ENCODE measurements around the gene RPP40.

The RPP40 gene

DNA sequence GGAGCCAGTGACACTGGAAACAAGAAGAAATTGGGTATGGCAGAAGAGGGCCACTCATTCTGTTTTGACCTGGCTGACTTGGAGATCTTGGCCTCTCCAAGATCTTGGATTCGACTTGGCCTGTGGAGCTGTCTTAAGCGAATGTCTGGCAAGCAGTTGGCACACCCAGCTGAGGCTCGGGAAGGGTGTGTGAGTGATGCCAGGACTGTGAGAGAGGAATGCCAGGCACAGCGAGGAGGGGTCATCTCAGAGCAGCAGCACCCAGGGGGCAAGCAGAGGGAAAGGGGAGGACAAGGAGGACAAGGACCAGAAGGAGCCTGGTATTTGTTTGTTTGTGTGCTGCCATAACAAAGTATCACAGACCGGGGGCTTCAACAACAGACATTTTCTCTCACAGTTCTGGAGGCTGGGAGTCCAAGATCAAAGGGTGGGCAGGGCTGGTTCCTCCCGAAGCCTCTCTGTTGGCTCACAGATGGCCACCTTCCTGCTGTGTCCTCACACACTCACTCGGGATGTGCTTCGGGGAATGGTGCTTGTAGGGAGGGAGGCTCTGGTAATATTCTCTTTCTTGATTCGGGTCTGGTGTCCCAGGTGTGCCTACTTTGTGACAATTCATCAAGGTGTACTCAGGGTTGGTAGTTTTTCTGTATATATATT is 33.0 kb downstream of the RPP40 start:
- DNase-seq (ENCODE audit: low read depth in 2 of 2, low spot score in 1 of 2), result no peak

DNA sequence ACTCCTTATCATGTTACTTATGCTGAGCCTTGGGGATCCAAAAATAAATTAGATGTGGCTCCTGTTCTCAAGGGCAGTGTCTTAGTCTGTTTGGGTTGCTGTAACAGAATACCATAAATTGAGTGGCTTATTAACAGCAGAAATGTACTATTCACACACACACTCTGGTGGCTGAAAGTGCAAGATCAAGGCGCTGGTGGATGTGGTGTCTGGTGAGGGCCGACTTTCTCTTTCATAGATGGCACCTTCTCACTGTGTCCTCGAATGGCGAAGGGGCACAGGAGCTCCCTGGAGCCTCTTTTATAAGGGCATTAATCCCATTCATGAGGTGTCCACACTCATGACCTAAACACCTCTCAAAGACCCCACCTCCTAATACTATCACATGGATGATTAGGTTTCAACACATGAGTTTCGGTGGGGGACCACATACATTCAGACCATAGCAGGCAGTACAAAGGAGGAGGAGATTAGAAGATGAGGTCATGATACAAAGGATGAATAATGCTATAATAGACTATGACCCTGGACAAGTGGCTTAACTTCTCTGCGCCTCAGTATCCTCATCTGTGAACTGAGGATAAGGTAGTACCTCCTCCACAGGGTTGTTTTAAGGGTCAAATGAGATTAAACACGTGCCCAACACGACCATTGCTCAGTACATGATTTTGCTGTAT is 34.1 kb downstream of the RPP40 start:
- no peak for DNase-seq (ENCODE audit: low read depth in 2 of 2, low spot score in 1 of 2)

DNA sequence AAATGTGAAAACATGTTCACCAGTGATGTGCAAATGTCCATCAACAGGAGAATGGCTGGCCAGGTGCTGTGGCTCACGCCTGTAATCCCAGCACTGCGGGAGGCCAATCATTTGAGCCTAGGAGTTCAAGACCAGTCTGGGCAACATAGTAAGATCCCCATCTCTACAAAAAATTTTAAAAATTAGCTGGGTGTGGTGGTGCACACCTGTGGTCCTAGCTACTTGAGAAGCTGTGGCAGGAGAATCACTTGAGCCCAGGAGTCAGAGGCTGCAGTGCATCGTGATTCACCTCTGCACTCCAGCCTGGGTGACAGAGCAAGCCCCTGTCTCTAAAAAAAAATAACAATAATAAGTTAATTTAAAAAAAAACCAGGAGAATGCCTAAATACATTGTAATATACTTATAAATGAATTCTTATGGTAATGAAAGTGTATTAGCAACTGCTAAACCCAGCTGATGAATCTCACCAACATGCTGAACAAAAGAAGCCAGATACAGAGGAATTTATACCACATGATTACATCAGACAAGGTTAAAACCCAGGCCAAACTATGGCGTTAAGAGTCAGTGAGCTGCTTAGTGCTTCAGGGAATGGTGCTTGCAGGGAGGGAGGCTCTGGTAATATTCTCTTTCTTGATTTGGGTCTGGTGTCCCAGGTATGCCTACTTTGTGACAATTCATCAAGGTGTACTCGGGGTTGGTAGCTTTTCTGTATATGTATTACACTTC is 36.4 kb downstream of the RPP40 start:
- DNase-seq (ENCODE audit: low read depth in 2 of 2, low spot score in 1 of 2), result no peak

DNA sequence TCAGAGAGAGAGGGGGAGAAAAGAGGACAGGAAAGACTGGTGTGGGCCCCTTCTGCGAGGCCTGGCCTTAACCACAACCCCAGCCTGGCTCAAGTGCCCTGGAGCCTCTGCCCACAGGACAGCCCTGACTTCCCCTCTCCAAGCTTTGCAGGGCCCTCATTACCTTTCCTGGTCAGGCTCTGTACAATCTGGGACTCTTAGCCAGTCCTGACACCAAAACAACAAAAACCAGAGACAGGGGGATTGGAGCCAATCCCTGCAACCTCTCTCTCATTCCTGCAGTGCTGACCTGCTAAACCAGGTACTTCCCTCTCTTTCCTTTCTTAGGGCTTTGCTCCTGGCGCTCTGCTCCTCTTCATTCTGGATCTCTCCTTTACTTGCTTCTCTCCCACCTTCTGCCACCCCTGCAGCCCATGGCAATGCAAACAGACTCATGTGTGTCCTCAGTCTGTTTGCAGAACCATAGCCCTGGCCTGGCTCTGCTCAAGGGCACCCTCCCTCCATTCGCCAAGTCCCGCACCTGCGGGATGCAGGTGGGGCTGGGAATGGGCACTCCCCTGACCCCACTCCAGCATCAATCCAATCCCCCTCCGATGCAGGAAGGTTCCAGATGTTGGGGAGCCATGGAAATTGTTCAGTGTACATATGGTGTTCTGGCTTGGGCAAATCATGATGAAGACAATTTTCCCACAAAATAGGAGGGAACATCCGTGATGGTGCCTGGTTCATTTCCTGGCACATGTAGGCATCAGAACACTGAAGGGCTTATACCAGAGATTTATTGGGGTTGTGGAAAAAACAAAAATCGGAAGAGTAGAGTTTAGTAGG is 38.1 kb downstream of the RPP40 start:
- DNase-seq (ENCODE audit: low read depth in 2 of 2, low spot score in 1 of 2), result no peak

DNA sequence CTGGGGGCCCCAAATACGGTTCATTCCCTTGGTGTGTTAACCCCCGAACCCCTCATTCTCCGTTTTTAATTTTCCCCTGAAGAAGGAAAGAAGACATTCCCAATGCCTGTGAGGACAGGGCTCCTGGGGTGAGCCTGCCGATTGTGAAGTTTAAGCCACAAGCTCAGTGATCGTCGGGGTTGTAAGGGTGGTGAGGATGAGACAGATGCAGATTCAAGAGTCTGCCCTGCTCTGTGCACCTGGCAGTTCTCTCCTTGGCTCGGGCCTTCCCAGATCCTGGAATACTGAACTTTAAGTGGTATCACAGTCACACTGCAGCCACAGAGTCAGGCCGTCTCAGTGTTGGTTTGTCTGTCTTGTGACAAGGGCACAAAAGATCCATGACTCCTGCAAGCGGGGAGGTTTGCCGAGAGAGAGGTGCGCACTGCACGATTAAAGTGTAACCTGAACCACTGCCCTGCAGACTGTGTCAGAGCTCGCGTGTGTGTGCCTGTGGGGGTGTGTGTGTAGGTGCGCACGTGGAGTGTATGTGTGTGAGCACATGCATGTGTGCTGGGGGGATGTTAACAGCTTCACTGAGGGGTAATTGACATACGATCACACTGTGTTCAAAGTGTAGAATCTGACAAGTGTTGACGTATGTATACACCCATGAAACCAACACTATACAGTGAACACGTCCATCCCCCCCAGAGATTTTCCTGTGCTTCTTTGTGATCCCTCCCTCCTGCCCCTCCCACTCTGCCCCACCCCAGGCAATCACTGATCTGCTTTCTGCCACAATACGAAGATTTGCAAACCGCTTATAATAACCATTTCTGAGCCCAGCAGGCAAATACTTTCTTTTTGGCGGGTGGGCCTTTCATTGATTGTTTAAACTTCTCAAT is 38.9 kb downstream of the RPP40 start:
- no peak for DNase-seq (ENCODE audit: low read depth in 2 of 2, low spot score in 1 of 2)

DNA sequence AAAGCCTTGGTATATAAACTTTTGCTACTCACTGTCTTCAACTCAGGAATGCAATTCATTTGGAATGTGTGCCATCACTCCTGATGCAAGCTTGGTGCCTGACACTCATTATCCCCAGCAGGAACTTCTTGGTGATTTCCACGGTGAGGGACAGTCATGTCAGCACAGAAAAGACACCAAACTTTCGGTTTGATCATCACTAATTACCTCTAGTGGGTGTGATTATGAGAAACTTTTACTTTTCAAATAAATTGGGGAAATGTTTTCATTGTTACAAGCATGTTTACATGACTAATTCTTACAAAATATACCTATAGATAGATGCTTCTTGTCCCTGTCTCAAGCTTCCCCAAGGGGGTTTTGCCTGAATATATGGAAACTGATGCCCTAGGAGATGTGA is 40.9 kb downstream of the RPP40 start:
- DNase-seq (ENCODE audit: low read depth in 2 of 2, low spot score in 1 of 2), result no peak

DNA sequence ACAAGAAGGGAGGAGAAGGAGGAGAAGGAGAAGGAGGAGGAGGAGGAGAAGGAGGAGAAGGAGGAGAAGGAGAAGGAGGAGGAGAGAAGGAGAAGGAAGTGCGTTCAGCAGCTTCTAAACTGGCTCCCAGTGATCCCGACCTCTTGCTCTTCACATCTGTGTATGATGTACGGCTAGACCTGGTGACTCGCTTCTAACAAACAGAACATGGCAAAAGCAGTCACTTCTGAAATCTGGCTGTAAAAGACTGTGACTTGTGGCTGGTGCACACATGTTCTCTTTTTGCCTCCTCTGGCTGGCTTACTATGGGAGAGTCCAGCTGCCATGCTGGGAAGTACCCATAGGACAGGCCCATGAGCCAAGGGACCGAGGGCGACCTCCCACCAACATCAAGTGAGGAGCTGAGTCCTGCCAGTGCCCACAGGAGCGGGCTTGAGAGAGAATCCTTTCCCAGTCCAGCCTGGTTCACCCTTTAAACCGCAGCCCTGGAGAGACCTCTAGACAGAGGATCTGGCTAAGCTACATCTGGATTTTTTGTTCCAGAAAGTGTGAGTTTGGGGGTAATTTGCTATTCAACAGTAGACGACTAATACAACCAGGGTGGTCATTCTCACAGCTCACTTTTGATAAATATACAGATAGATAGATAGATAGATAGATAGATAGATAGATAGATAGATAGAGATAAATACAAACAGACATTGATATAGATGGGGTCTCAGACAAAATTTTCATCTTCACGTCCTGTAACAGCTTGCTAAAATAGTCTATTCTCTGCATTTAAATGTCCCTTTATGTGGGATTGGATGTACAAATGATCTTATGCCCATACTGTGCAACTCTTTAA is 42.3 kb downstream of the RPP40 start:
- no peak for DNase-seq (ENCODE audit: low read depth in 2 of 2, low spot score in 1 of 2)

DNA sequence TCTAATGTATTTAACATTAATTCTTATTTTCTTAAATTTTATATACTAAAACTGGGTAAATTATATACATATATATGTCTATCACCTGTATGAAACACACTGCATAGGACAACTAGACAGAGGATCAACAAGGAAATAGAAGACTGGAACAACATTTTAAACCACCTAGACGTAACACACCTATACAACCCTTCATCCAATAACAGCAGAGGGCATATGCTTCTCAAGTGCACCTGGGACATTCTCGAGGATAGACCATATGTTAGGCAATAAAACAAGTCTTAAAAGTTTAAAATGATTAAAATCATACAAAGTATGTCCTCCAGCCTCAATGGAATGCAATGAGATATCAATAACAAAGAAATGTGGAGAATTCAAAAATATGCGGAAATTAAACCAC is 45.2 kb downstream of the RPP40 start:
- no peak for DNase-seq (ENCODE audit: low read depth in 2 of 2, low spot score in 1 of 2)

DNA sequence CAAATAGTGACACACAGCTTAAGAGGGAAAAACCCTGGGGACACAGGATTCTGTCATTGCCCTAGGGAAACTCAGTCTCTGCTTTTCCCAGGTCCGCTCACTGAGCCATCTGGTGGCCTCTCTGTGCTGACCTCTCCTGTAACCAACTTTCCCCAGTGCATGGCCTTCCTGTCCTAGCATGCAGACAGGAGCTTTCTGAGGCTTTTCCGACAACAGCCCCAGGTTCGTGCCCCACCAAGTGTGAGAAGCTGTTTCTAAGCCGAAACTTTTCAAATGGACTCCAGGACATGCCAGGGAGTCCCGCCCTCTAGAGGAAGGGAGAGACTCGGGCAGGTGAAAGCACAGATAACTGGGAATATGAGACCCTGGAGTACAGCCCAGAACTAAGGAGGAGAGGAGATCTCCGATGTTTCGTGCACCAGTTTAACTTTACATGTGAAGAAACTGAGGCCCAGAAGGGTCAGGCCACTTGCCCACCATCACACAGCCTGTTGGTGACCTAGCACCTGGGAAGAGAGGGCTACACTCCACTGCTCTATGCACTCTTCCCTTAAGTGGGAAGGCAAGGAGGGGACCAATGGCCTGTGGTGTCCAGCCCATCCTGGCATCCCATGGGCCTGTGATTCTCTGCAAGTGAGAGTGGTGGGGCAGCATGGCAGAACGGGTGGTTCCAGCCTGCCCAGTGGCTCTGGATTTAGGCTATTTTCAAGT is 46.2 kb downstream of the RPP40 start:
- DNase-seq (ENCODE audit: low read depth in 2 of 2, low spot score in 1 of 2), result no peak

DNA sequence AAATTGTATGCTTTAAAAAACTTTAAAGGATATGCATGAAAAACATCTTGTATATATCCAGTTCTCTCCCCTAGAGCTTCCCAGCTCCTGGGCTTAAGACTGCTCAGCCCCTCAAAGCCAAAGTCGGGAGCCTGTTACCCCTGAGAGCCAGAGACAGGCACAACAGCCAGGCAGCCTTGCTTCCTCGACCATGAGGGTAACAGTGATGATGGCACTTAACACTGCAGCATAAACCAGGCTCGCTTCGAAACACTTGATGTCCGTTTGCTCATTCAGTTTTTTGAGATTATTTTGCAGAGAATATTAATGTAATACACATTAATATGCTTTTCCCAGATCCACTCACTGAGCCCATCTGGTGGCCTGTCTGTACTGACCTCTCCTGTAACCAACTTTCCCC is 47.2 kb downstream of the RPP40 start:
- DNase-seq (ENCODE audit: low read depth in 2 of 2, low spot score in 1 of 2), result no peak

DNA sequence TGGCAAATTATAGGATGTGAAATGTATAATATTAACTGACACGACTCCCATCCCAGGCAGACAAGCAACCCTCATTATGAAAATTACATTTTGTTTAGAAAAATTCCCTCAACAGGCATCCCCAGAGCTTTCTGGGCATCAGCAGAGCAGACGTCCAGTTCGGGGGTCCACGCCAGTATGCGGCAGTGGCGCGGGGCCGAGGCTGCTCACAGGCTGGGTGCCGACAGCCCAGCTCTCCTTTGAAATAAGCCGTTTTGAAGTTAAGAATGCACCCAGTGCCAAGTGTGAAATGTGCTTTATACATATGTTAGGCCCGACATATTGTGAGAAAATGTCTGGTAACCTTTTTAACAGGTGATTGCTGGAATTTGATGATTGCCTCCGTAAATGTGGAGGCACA is 50.4 kb downstream of the RPP40 start:
- DNase-seq (ENCODE audit: low read depth in 2 of 2, low spot score in 1 of 2), result no peak

DNA sequence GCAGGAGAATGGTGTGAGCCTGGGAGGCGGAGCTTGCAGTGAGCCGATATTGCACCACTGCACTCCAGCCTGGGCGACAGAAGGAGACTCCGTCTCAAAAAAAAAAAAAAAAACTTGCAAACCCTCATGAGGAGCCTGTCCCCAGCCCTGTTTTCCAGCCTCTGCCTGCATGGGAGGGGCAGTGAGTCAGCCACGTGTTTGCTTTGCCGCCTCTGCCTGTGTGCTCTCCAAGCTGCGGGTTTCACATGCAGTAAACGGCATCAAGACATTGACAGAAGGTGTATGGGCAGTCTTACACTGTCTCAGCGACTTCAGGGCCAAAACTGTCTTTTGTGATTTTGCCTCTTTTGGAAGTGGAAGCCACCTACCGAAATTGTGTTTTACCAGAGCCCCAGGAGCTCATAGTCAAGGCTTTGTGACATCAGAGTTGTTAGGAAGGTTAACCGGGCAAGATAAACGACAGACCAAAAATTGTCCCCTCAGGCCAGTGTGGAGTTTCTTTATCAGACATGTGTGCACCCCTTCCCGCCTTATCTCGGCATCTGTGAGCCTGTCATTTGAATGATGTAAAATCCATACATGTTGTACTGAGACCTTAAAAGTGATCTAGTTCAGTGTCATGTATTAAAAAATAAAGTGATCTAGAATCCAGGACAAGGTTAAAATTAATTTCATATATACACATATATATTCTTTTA is 52.9 kb downstream of the RPP40 start:
- no peak for DNase-seq (ENCODE audit: low read depth in 2 of 2, low spot score in 1 of 2)

DNA sequence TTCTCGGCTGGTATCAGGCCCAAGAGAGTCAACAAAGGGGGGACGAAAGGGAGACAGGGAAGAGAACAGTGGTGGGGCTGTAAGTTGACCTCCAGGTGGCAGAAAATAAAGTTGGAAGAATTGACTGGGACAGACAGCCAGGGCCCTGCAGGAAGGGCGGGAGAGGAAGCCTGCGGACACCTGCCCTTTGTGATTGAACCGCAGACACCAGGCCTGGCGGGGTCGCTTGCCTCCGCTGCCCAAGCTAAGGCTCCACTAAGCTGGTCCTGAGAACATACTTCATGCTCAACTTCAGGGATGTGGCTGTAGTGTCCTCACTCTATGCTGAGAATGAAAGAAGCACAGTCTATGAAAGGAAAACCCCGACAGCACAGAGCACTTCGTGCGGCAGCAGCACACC is 53.8 kb downstream of the RPP40 start:
- DNase-seq (ENCODE audit: low read depth in 2 of 2, low spot score in 1 of 2), result no peak

DNA sequence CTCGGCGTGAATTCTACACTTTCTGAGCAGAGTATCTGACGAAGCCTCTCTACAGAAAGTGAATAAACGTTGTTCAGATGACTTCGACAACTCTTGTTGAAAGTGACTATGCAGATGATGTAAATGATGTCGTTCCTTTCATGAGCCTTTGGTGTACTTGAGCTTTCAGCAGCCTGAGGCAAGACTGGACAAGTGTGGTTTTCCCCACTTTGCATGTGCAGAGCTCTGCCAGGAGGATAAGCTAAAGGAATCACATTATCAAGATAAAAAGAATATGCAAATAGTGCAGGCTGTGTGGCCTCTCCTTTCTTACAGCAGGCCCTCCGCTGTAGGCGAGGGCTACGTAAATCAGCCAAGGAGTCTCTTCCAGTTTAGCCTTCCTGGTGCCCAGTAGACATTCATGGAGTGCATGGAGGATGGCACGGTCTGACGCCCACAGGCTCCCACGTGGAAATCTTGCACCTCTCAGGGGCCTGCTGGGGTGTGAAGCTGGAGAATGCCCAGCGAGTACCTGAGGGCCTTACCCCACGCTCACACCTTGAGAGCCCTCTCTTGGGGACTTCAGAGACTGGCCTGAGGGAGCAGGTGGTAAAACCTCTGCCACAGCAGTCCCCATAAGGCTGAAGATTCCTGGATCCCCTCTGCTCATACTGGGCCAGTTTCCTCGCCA is 54.9 kb downstream of the RPP40 start:
- no peak for DNase-seq (ENCODE audit: low read depth in 2 of 2, low spot score in 1 of 2)

DNA sequence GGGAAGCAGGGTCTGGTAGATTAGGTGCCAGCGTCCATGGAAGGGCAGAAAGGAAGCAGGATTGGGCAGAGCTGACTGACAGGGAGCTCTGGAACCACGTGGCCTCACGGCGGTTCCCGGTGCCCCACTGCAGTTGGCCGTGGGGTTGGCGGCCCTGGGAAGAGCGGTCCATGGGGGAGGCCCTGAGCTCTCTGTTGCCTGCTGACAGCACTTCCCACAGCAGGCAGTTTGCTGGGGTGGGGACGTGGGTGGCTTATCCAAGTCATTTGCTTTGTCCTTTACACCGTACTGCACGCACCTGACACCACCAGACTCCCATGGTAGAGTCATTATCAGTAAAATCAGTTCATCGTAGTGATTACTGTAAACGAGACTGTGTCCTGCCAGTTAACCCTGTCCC is 56.1 kb downstream of the RPP40 start:
- DNase-seq (ENCODE audit: low read depth in 2 of 2, low spot score in 1 of 2), result no peak

DNA sequence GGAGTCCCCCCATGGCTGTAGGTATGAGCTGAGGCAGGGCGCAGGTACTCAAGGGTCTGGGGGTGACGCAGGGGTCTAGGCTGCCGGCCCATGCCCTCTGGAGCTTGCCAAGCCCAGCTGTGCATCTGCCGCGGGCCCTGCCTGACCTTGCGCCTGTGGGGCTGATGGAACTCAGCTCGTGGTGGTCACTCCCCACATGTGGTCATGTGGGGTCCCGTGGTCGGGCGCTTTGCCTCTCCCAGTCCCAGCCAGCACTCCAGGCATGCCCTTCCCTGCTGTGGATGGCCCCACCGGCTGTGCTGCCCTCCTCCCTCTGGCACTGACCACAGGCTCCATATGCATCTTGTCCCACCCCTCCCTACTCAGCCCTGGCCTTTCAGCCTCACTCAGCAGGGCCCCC is 57.3 kb downstream of the RPP40 start:
- DNase-seq (ENCODE audit: low read depth in 2 of 2, low spot score in 1 of 2), result no peak
